Esophagus squamous epithelium (tissue), 4 donors: ENCODE results near the gene COA6.

Experiments used
- CTCF ChIP-seq, 6 experiments: fragments of 450-650 bp in 4 of 6; fragments of 200-600 bp in 2 of 6; sonication (generic) in 2 of 6; IDR thresholded peaks; one replicate each; pipeline ENCODE4 v1.5.1; 2016 to 2019; ENCODE audit warnings: antibody characterized with exemption in 6 of 6, mild to moderate bottlenecking in 4 of 6, moderate library complexity in 4 of 6
- POLR2A ChIP-seq, 4 donors: fragments of 450-650 bp; IDR thresholded peaks; one replicate each; pipeline ENCODE4 v1.6.1; 2017; ENCODE audit warnings: antibody characterized with exemption in 4 of 4, mild to moderate bottlenecking in 4 of 4, moderate library complexity in 3 of 4

DNA sequence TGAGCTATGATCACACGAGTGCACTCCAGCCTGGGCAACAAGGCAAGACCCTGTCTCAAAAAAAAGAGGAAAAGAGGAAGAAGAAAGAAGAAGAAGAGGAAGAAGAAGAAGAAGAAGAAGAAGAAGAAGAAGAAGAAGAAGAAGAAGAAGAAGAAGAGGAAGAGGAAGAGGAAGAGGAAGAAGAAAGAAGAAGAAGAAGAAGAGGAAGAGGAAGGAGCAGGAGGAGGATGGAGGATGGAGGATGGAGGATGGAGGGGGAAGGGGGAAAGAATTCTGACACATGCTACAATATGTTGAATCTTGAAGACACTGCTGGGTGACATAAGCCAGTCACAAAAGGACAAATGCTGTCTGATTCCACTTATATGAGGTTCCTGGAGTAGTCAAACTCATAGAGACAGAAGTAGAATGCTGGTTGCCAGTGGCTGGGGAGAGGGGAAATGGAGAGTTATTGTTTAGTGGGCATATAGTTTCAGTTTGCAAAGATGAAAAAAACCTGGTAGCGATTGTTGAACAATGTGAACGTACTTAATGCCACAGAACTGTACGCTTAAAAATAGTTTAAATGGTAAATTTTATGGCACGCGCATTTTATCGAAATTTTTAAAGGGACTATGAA, 47.3 kb upstream of the COA6 start:
- no peak for TF ChIP-seq CTCF (IDR thresholded peaks at IDR 0.05)
- no peak for TF ChIP-seq POLR2A (IDR thresholded peaks at IDR 0.05)
